Body of pancreas (tissue), 4 donors: ENCODE measurements around the gene ANKS1B. TPM values are rescaled to one million over a fixed set of nuclear protein-coding genes. Genes with fewer than 3 reads are reported as not detected.

ENCODE experiments used
- ATAC-seq: fragments of 150-250 bp; one replicate; pipeline ENCODE4 v1.9.1; 2016
- DNase-seq, 4 donors: peaks; one replicate each; pipeline ENCODE4 v3.0.0-alpha.2; 2019
- H3K27ac ChIP-seq, 4 donors: fragments of 200-600 bp; sonication (generic); 1 replicate in 3 of 4; 2 replicates in 1 of 4; pipeline versions ENCODE4 v1.5.1 to v1.6.1; 2016 to 2019; ENCODE audit warnings: mild to moderate bottlenecking in 1 of 4, mixed read lengths in 1 of 4, moderate library complexity in 1 of 4
- H3K27me3 ChIP-seq, 2 donors: fragments of 200-600 bp; sonication (generic); one replicate each; pipeline ENCODE4 v1.6.0; 2016; ENCODE audit warnings: mild to moderate bottlenecking in 1 of 2
- H3K36me3 ChIP-seq, 2 donors: fragments of 200-600 bp; sonication (generic); replicated peaks in 1 of 2; 2 replicates each; pipeline ENCODE4 v1.5.1; 2016; ENCODE audit warnings: low read depth in 2 of 2; ENCODE audit not compliant: insufficient read depth in 1 of 2
- H3K4me1 ChIP-seq: fragments of 200-600 bp; sonication (generic); one replicate; pipeline ENCODE4 v1.6.0; 2016
- H3K4me3 ChIP-seq, 2 donors: fragments of 200-600 bp; sonication (generic); 1 replicate in 1 of 2; 2 replicates in 1 of 2; pipeline ENCODE4 v1.5.1; 2016 to 2019
- H3K9me3 ChIP-seq, 3 donors: fragments of 200-600 bp; sonication (generic); 1 replicate in 2 of 3; 2 replicates in 1 of 3; pipeline ENCODE4 v1.5.1; 2016
- CTCF ChIP-seq, 7 experiments: fragments of 450-650 bp in 4 of 7; fragments of 200-600 bp in 3 of 7; sonication (generic) in 3 of 7; IDR thresholded peaks; one replicate each; pipeline ENCODE4 v1.5.1; 2016 to 2019; ENCODE audit warnings: antibody characterized with exemption in 7 of 7
- POLR2A ChIP-seq, 3 donors: fragments of 450-650 bp; IDR thresholded peaks; one replicate each; pipeline ENCODE4 v1.6.1; 2016; ENCODE audit warnings: antibody characterized with exemption in 3 of 3, mild to moderate bottlenecking in 2 of 3
- whole genome bisulfite sequencing, 2 donors: methylation state at CpG; one replicate each; pipeline ENCODE4 v1.1.5; 2017; 5-methylcytosine and 5-hydroxymethylcytosine counted together
- intact Hi-C: fragments of 100-400 bp; cut with DNase I; formaldehyde crosslinking; loops from one replicate; pipeline ENCODE4 v1.15.1; 2023
- total RNA-seq, 2 donors: library from RNA; depleted of rRNA; stranded (reverse); fragments of >200 nt; gene quantifications; one replicate each; pipeline ENCODE4 v1.1.0, GENCODE V29; 2016

Gene ANKS1B
- total RNA-seq, 2 donors from 2014 or later, result 2.1 to 10.2 TPM

- no peak overlapping the region for H3K4me3 ChIP-seq
- H3K36me3 ChIP-seq, result no peaks in the 10 kb centered on the region
- no peak overlapping the region for H3K27ac ChIP-seq
- no peaks in the 10 kb centered on the region for H3K4me1 ChIP-seq
- DNase-seq (no peak), ATAC-seq (no peak)
- H3K27me3 ChIP-seq, result no peaks in the 10 kb centered on the region
- H3K9me3 ChIP-seq, result no peaks in the 10 kb centered on the region
- TF ChIP-seq CTCF (IDR thresholded peaks at IDR 0.05), result no peak
- no peak for TF ChIP-seq POLR2A (IDR thresholded peaks at IDR 0.05)
- intact Hi-C loops, result no loop called here
These were observed 232.0 kb downstream of the ANKS1B start for GRCh38 chr12:99752740-99753139.

GRCh38 chr12:99746538-99746937 is 238.2 kb downstream of the ANKS1B start:
- Histone ChIP-seq H3K27me3 (no peaks in the 10 kb centered on the region), H3K27ac (no peak overlapping the region), H3K4me1 (no peaks in the 10 kb centered on the region), H3K9me3 (no peaks in the 10 kb centered on the region), H3K36me3 (no peaks in the 10 kb centered on the region), H3K4me3 (no peak overlapping the region)
- TF ChIP-seq POLR2A (IDR thresholded peaks at IDR 0.05) (no peak), CTCF (IDR thresholded peaks at IDR 0.05) (peak in 1 of 7 experiments; percentile 6)
- ATAC-seq (no peak), DNase-seq (no peak)
- intact Hi-C loops, result no loop called here

- Histone ChIP-seq H3K27ac (no peak overlapping the region), H3K9me3 (no peaks in the 10 kb centered on the region), H3K4me3 (no peak overlapping the region), H3K27me3 (no peaks in the 10 kb centered on the region), H3K4me1 (no peaks in the 10 kb centered on the region), H3K36me3 (no peaks in the 10 kb centered on the region)
- intact Hi-C loops, result no loop called here
- DNase-seq, result no peak
- 40 to 49% methylated on average over 2 of the region's 2 CpGs for WGBS, 2 donors
- TF ChIP-seq POLR2A (IDR thresholded peaks at IDR 0.05), result no peak
- TF ChIP-seq CTCF (IDR thresholded peaks at IDR 0.05), result no peak
- no peak for ATAC-seq
These were observed 238.8 kb downstream of the ANKS1B start for GRCh38 chr12:99745895-99746294.

- H3K36me3 ChIP-seq, result no peaks in the 10 kb centered on the region
- no peaks in the 10 kb centered on the region for H3K4me1 ChIP-seq
- ATAC-seq (no peak), DNase-seq (no peak)
- WGBS, 2 donors, result 69 to 75% methylated on average over 1 of the region's 1 CpG
- TF ChIP-seq POLR2A (IDR thresholded peaks at IDR 0.05) (no peak), CTCF (IDR thresholded peaks at IDR 0.05) (no peak)
- H3K27me3 ChIP-seq, result no peaks in the 10 kb centered on the region
- H3K27ac ChIP-seq, result no peak overlapping the region
- H3K4me3 ChIP-seq, result no peak overlapping the region
- no peaks in the 10 kb centered on the region for H3K9me3 ChIP-seq
- intact Hi-C loops, result no loop called here
These were observed 239.6 kb downstream of the ANKS1B start for GRCh38 chr12:99745121-99745520.

GRCh38 chr12:99736760-99737269 is 247.9 kb downstream of the ANKS1B start:
- no peaks in the 10 kb centered on the region for H3K27me3 ChIP-seq
- no peak overlapping the region for H3K27ac ChIP-seq
- DNase-seq (no peak), ATAC-seq (no peak)
- H3K4me1 ChIP-seq, result no peaks in the 10 kb centered on the region
- intact Hi-C loops, result no loop called here
- no peaks in the 10 kb centered on the region for H3K9me3 ChIP-seq
- no peak overlapping the region for H3K4me3 ChIP-seq
- 34 to 50% methylated on average over 1 of the region's 1 CpG for WGBS, 2 donors
- TF ChIP-seq POLR2A (IDR thresholded peaks at IDR 0.05) (no peak), CTCF (IDR thresholded peaks at IDR 0.05) (no peak)
- no peaks in the 10 kb centered on the region for H3K36me3 ChIP-seq
